ENCODE measurements around the gene CDH23.

- TF ChIP-seq CTCF (IDR thresholded peaks at IDR 0.05; ENCODE audit: control extremely low read depth in 1 of 3, insufficient read depth in 1 of 3, low read depth in 1 of 3, low read length in 3 of 3) (no peak), JUND (IDR thresholded peaks at IDR 0.05; ENCODE audit: low read length) (no peak), RXRA (IDR thresholded peaks at IDR 0.05; ENCODE audit: insufficient read depth, low read depth, low read length) (no peak), USF2 (IDR thresholded peaks at IDR 0.05; ENCODE audit: low read length) (no peak), CHD1 (IDR thresholded peaks at IDR 0.05; ENCODE audit: low read depth, low read length) (no peak), RFX5 (IDR thresholded peaks at IDR 0.05; ENCODE audit: borderline replicate concordance, low read depth, low read length) (no peak), CEBPB (IDR thresholded peaks at IDR 0.05; ENCODE audit: low read depth, low read length) (no peak), EGR1 (IDR thresholded peaks at IDR 0.05; ENCODE audit: borderline replicate concordance, low read depth, low read length) (no peak), GTF2F1 (IDR thresholded peaks at IDR 0.05; ENCODE audit: borderline replicate concordance, low read depth, low read length) (no peak), MAX (IDR thresholded peaks at IDR 0.05) (no peak)
Observed at GRCh38 chr10:71832967-71833366, 436.2 kb downstream of the CDH23 start.
